HG03354 (cell line): ENCODE results near the gene SSBP4.
"Not testable (repeated sequence)": the region's sequence is repeated elsewhere in the genome, so short reads cannot be mapped to it uniquely, and the experiment has no call there.

Source experiments
- ATAC-seq: cut with Tn5 transposase; IDR thresholded peaks from one replicate; pipeline ENCODE4 v1.9.1; 2021; ENCODE audit warnings: mild to moderate bottlenecking; ENCODE audit not compliant: unreplicated experiment, poor library complexity, severe bottlenecking

SSBP4 gene

DNA sequence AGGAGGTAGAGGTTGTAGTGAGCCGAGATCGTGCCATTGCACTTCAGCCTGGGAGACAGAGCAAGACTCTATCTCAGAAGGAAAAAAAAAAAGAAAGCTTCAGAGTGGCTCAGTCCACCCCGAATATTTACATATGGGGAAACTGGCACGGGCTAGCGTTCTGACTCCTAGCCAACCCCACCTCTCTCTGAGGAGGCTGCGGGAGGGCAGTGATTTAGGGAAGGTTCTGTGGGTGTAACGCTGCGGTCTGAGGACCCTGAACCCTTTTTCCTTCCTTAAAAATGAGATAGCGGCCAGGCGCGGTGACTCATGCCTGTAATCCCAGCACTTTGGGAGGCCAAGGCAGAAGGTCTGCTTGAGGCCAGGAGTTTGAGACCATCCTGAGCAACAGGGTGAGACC is 26.8 kb upstream of the SSBP4 start:
- no peak for ATAC-seq

DNA sequence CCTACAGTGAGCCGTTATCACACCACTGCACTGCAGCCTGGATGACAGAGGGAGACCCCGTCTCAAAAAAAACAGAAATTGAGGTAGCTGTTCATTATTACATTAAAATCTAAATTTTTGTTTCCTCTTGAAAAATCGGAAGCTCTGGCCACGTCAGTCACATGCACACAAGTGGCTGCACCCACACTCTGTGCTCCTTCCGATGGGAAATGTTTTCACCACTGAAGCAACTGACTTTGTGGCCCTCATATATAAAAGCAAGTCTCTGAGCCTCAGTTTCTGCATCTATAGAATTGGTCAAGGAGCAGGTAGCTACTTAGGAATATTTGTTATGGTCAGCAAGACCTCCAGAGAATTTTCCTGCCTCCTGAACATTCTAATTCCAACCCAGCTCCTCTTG is 26.3 kb upstream of the SSBP4 start:
- no peak for ATAC-seq

DNA sequence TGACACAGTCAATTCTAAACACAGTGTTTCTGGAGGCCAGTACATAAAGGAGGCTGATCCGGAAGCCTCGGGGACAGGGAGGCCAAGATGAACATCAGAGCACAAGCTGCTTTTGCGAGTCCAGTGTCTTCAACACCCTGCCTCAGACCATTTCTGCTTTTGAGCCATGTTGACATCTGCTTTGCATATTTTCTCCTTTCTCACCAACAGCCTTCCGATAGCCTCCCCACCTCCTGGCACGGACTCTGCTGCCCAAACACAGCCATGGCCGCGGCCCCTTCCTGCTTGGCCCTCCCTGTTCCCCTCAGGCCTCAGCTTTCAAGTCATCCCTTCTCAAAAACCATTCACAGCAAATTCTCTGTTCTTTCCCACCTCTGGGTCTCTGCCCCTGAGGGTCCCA is 25.4 kb upstream of the SSBP4 start:
- ATAC-seq = no peak

DNA sequence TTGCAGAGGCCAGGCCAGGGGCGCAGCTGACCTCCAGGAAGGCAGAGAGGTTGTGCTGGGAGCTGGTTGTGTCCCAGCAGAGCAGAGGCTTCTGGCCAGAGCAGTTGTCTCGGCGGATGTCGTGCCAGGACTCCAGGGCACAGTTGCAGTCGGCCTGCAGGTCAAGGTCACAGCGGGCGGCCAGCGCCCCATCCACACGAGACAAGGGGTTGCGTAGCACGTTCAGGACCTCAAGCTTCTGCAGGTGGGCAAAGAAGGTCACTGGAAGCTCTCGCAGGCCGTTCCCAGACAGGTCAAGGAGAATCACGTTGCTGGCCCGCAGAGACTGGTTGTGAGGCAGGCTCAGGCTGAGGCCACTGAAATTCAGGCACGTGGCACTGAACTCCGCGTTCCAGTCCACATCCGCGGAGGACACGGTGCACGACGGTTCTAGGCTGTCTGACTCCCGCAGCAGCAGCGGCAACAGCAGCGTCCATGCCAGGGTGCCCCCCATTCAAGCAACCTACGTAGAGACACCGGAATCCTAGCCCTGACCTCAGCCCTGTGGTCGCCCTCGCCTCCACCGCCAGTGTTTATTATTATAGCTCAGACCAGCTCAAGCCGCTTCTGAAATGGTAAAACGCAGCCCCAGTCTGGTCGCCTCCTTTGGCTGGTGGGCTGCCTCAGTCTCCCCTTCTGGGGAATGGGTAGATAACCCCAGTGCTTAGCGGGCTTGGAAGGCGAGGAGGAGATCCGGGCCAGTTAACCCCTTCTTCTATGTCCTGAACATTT is 22.5 kb upstream of the SSBP4 start:
- no peak for ATAC-seq

DNA sequence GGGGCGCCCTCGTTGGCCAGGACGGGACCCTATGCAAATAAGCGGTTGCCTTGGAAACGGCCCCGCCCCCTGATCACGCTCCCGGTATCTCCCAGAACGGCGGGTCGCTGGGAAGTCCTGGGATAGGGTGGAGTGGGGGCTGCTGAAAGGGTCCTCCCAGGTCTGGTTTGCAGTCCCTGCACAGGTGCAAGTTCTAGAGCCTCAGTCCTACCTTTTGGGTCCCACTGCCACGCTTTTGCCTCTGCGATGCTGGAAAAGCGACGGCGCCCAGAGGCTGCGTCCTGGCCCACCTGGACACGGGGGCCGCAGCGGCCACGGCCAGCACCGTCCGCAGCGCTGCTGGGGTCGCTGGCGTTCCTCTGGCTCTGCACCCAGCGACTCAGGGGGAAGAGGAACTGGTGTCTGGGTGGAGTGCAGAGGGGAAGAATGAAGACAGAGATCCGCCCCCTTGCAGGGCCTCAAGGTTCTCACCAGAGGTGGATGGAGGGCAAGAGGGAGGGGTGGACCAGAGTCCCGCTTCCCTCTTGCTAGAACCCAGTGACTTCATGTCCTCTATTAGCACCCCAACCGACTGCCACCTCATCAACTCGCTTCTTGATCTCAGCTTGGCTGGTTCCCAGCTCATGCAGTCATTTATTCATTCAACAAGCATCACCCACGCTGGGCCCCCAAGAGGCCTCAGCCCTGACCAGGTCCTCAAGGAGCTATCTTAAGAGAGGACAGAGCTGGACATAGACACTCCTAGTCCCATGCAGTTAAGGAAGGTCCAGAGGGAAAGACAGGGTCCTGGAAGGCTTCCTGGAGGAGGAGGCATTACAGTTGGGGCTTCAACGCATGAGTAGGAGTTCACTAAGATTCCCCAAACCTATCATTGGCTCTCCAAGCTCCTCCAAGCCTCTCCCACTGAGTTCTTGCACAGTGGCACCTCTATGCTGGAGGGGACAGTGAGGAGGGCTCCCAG is 21.7 kb upstream of the SSBP4 start, which contains the start of gene LRRC25:
Gene LRRC25 (minus strand): TSS at position 381 of the 961 bp plus-strand sequence. CDS start 659 bp downstream, outside the sequence.
- no peak for ATAC-seq

DNA sequence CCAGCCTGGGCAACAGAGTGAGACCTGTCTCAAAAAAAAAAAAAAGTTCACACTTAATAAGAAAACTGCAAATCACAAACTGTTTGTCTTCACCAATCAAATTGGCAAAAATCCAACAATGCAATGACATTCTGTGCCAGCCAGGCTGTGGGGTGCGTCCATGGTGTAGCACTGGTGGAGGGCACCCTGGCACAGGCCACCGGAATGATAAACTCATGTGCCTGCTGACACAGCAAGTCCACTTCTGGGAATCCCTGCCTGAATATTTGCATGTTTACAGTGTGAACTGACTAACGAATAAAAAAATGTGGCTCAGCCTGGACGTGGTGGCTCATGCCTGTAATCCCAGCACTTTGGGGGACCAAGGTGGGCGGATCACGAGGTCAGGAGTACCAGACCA is 20.2 kb upstream of the SSBP4 start:
- ATAC-seq = no peak

DNA sequence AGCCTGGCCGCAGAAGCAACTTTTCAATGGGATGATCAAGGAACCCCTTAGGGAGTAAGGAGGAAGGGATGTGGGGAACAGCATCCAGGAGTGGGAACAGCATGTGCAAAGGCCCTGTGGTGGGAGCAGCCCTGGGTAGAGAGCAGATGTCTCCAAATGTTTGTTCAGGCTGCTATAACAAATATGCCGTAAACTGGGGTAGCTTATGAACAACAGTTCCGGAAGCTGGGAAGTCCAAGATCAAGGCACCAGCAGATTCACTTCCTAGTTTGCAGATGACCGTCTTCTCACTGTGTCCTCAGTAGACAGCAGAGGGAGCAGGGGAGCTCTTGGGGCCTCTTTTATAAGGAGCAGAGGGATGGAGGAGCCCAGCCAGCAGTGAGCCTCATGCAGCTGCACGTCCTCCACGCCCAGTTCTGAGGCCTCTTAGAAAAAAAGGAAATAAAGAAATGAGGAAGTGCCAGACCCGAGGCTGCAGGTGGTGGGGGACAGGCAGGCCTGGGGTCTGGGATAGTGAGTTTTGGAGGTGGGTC is 17.6 kb upstream of the SSBP4 start:
- no peak for ATAC-seq

DNA sequence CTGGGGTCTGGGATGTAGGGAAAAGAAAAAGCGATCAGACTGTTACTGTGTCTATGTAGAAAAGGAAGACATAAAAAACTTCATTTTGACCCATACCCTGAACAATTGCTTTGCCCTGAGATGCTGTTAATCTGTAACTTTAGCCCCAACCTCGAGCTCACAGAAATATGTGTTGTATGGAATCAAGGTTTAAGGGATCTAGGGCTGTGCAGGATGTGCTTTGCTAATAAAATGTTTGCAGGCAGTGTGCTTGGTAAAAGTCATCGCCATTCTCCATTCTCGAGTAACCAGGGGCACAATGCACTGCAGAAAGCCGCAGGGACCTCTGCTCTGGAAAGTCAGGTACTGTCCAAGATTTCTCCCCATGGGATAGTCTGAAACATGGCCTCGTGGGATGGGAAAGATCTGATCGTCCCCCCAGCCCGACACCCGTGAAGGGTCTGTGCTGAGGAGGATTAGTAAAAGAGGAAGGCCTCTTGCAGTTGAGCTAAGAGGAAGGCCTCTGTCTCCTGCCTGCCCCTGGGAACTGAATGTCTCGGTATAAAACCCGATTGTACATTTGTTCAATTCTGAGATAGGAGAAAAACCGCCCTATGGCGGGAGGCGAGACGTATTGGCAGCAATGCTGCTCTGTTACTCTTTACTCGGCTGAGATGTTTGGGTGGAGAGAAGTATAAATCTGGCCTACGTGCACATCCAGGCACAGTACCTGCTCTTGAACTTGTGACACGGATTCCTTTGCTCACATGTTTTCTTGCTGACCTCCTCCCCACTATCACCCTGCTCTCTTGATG is 16.5 kb upstream of the SSBP4 start:
- ATAC-seq = not testable (repeated sequence)

DNA sequence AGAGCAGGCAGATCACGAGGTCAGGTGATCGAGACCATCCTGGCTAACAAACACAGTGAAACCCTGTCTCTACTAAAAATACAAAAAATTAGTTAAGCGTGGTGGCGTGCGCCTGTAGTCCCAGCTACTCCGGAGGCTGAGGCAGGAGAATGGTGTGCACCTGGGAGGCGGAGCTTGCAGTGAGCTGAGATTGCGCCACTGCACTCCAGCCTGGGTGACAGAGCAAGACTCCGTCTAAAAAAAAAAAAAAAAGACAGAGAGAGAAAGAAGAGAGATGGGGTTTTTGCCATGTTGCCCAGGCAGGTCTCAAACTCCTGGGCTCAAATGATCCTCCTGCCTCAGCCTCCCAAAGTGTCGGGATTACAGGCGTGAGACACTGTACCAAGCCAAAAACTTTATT is 13.4 kb upstream of the SSBP4 start:
- not testable (repeated sequence) for ATAC-seq

DNA sequence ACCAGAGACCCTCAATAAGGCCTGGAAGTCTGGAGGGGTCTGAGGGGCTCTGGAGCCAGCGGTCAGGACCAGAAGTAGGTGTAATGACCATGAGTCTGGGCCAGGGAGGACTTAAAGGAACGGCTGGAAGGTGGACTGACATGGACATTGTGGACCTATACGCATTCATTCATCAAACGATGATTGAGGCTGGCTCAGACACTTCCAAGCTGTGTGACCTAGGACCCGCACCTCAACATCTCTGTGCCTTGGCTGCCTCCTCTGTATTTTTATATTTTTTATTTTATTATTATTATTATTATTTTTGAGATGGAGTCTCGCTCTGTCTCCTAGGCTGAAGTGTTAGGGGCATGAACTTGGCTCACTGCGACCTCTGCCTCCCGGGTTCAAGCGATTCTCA is 12.4 kb upstream of the SSBP4 start:
- ATAC-seq = no peak

DNA sequence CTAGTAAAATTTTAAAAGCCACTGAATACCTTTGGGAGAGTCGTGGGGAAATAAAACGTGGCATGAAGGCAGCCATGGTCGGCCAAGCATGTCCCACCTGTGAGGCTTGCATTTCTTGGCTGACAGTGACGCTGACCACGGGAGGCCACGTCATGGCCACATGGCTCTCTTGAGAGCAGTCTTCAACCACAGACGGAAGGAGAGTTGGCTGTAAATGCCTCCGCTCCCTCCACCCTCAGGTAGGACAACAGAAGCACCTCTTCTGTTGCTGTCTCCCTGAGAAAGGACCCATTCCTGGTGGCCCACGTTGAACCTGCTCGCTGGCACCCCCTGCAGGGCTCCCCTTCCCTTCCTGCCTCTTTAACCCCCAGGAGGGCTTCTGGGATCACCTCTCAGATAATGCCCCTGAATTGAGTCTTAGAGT is 11.1 kb upstream of the SSBP4 start:
- ATAC-seq = peak; percentile 81

DNA sequence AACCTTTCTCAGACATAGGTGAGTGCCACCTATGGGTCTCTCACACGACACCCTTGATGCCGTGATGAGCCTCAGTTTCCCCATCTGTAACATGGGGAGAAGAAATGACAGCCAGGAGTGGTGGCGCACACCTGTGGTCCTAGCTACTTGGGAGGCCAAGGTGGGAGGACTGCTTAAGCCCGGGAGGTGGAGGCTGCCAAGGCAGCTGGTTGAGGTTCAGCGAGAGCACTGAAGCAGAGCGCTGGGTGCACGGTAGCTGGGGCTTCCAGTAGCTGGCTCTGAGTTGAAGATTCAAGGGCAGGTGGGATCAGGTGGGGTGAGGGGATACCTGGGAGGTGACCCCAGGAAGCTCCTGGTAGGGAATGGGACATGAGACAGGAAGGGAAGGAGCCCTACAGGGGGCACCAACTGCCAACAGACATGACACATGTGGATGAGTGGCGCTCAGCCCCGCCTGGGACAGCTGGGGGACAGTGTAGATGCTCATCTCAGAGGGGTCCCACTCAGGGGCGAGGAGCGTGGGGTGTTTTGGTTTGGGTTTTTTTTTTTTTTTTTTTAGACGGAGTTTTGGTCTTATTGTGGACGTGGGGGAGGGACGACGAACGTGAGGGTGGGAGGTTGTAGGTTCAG is 6.5 kb upstream of the SSBP4 start:
- no peak for ATAC-seq

DNA sequence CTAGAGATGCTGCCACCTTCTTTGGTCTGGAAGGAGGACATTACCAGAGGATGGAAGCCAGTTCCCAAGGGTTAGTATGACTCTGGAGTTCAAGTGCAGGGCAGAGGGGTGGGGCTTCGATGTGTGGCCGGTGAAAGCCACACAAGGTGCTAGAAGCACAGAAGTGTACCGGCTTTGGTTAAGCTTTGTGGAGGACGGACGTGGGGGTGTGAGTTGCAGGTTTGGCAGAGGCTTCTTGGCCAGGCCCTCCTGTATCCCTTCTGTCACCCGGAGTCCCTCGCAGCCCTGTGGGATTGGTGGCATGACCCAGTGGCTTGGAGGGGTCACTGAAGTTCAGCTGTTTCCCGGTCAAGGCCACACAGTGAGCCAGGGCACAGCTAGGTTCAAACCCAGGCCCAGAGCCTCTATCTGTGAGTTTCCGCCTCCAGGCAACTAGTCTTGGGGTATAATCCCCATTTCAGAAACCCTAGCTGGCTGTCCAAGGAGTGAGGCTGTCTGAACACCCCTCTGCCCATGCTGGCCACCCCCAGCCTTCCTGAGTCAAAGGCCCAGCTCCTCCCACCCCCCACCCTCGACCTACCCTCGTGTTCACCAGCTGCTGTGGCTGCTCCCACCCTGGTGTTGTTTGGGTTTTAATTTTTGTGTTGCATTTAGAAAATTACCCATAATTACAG is 4.6 kb upstream of the SSBP4 start:
- ATAC-seq = no peak

DNA sequence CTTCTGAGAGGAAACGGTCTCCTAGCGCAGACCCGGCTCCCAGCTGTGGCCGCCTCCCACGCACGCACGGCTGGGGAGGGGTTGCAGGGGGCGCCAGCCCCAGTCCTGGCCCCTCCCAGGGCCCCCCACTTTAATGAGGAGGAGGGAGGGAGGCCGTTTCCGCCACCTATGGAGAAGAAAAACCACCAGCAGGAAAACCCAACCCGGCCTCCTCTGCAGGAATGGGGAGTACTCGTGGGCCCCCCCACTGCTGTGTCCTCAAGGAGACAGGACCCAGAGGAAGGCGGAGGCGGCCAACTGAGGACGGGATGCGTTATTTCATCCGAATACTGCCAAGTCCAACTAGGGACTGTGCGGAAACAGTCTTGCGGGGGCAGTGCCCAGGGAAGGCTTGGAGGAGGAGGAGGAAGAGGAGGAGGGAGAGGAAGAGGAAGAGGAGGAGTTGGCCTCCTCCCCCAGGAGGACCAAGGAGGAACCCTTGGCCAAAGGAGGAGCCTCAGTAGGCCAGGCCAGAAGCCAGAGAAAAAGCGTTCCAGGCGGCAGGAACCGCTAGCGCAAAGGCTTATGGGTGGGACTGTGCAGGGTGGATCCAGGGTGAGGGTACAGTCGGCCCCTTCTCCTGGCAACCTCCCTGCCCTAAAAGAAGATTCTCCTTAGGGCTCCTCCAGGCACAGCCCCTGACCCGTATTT is 3.9 kb upstream of the SSBP4 start:
- no peak for ATAC-seq

DNA sequence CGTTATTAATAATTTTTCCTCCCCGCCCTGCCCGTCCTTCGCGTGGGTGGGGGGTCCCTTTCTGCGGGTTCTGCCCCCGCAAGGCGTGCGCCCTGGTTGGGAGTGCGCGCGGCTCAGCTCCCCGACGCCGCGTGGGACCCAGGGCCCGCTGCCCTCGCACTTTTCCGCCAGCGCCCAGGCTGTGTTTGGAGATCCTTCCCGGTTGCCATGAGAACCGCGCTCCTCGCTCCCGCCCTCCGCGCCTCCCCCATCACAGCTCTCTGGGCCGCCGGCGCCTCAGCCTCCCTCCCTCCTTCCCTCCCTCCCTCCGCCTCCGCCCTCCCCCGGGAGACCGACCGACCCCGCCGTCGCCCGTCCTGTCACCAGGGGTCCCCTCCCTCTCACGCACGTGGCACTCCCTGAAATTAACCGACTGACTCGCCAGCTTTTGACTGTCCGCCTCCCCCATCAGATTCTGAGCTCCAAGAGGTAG is 2.4 kb upstream of the SSBP4 start:
- ATAC-seq = no peak

DNA sequence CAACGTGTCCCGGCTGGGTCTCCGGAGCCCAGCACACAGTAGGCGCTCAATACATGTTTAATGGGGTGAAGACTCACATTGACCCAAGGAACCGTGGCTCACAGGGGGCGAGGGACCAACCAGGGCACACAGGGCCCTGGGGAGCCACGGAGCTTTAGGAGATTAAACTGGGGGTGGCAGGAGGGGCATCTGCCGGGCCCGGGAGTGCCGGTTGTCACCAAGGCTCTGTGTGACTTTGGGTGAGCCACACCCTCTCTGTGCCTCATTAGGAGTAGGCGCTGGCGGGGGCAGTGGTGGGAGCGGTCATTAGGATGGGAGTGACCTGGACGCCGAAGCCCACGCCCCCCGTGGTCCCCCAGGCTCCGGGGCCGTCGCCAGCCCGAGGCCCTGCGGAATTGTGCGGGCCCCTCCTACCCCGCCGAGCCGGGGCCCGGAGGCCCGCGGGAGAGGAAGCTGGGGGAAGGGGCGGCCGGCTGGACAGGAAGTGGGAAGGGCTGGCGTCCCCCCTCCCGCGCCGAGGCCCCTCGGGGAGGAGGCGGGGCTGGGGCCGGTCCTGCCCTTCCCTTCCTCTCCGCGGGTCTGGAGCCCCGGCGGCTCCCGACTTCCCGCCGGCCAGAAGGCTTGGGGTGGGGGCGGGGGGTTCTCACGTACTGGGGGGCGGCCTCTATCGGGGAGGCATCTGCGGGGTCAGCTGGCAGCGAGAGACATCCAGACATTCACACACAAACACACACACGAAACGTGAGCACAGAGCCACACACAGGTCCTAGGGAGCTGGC is 1.8 kb upstream of the SSBP4 start:
- no peak for ATAC-seq

DNA sequence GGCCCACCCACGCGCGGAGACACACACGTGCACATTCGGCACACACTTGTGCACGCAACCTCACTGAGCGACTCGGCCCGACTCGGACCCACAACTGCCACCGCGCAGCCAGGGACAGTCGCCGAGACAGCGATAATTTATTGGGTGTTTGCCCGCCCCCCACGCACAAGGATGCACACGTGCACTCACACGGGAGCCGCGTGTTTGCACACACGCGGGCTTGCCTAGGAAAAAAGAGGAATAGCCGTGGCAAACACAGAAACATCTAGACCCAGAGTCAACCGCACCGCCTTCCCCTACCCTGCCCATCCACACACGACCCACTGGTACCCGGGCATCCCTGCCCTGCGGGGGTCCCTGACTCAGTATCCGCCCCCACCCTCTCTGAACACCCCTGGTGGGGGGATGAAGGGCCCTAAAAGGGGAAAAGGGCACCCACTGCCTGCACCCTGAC is 1.1 kb upstream of the SSBP4 start:
- ATAC-seq = no peak
